ENCODE results near the gene PLA2G12B.

PLA2G12B gene

DNA sequence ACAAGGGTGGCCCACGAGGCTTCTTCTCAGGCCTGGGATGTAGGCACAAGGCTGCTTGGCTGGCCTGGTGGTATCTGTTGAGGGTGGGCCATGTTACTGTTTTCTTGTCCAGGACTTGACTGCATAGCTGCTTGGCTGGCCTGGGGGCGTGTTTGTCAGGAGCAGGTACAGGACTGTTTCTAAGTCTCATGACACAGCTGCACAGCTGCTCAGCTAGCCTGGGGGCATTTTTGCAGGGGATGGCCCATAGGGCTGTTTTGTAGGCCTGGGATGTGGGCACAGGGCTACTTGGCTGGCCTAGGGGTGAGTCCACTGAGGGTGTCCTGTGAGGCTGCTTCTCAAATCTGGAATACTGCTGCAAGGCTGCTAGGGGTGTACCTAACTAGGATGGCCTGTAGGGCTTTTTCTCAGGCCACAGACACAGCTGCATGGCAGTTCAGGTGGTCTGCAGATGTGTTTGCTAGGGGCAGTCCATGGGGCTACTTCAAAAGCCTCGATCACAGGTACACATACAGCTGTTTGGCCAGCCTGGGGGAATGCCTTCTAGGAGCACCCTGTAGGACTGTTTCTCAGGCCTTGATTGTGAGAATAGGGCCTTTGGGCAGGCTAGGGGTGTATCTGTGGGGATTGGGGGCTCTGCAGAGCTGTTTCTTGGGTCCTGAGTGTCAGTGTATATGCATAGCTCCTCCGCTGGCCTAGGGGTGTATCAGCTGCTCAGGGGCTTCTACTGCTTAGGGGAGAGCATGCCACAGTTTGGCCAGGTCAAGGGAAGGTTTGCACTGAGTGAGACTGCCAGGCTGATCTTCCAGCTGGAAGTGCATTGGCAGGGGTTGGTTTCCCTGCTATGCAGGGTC lies 26.6 kb upstream of the PLA2G12B start:
- DNase-seq (ENCODE audit: low read depth), result no peak
- H3K4me3 ChIP-seq (ENCODE audit: low read length), result no peak overlapping the region
- TF ChIP-seq, protein P1, sequence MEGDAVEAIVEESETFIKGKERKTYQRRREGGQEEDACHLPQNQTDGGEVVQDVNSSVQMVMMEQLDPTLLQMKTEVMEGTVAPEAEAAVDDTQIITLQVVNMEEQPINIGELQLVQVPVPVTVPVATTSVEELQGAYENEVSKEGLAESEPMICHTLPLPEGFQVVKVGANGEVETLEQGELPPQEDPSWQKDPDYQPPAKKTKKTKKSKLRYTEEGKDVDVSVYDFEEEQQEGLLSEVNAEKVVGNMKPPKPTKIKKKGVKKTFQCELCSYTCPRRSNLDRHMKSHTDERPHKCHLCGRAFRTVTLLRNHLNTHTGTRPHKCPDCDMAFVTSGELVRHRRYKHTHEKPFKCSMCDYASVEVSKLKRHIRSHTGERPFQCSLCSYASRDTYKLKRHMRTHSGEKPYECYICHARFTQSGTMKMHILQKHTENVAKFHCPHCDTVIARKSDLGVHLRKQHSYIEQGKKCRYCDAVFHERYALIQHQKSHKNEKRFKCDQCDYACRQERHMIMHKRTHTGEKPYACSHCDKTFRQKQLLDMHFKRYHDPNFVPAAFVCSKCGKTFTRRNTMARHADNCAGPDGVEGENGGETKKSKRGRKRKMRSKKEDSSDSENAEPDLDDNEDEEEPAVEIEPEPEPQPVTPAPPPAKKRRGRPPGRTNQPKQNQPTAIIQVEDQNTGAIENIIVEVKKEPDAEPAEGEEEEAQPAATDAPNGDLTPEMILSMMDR (conservative IDR thresholded peaks at IDR 0.05; ENCODE audit: low read length), result no peak

DNA sequence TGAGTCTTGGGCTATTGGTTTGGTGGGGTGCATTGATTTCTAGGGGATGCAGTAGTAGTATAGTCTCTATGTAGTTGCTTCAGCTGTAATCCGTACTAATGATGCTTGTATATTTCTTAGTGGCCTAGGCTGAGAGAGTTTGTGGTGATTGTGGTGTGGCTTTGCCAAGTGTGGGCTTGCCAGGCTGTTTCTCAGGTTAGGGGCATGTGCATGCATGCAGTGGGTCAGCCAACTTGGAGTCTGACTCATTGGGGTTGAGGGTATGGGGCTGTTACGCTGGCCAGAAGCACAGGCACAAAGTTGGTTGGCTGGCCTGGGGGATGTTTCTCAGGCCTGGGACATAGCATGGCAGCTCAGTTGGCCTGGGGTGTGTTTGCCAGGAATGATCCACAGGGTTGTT lies 25.7 kb upstream of the PLA2G12B start:
- DNase-seq (ENCODE audit: low read depth), result no peak
- TF ChIP-seq, protein P1 (conservative IDR thresholded peaks at IDR 0.05; ENCODE audit: low read length), result no peak
- no peak overlapping the region for H3K4me3 ChIP-seq (ENCODE audit: low read length)

DNA sequence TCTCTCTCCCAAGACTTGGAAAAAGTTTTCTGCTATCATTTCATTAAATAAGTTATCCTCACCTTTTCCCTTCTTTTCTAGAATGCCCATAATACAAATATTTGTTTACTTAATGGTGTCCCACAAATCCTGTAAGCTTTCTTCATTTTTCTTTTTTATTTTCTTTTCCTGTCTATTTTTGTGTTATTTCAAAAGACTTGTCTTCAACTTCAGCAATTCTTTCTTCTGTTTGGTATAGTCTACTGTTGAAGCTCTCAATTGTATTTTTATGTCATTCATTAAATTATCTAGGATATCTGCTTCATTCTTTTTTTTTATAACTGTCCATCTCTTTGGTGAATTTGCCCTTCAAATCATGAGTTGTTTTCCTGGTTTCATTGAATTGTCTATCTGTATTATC lies 25.1 kb upstream of the PLA2G12B start:
- TF ChIP-seq, protein P1 (conservative IDR thresholded peaks at IDR 0.05; ENCODE audit: low read length), result no peak
- no peak overlapping the region for H3K4me3 ChIP-seq (ENCODE audit: low read length)
- no peak for DNase-seq (ENCODE audit: low read depth)

- TF ChIP-seq, protein P1 (conservative IDR thresholded peaks at IDR 0.05; ENCODE audit: low read length), result no peak
- no peak for DNase-seq (ENCODE audit: low read depth)
- no peak overlapping the region for H3K4me3 ChIP-seq (ENCODE audit: low read length)
Measured at GRCh38 chr10:72976886-72977285, 22.3 kb upstream of the PLA2G12B start.

DNA sequence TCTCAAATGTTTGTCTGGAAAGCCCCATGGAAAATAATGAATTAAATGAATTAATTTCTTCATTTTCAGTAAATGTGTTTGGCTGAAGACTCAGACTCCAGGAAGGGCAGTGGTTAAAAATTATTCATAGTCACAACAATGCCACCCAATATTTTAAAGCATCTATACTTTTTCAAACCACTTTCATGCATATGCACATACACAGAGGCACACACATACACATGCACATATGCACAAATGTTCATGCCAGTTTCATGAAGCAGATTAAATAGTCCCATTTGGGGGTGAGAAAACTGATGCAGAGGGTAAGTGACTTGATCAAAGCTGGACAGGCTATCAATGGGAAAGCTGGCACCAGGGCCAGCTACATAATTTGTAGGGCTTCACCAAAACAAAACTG lies 1.4 kb upstream of the PLA2G12B start:
- DNase-seq (ENCODE audit: low read depth), result no peak
- TF ChIP-seq, protein P1 (conservative IDR thresholded peaks at IDR 0.05; ENCODE audit: low read length), result no peak

DNA sequence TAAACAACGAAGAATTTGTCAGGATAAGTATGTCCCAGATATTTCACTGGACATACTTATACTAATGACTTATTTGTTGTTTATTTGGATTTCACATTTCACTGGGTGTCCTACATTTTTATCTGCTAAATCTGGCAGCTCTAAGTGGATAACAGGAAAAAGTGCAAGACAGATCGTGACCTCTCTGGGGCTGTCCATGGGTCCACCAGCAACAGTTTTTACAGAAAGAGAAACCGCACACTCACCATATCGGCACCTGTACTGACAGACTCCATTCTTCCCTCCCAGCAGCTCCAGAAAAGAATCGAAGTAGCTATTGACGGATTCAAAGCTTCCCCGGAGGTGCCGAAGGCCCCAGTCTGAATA lies 393 bp downstream of the PLA2G12B start:
- no peak overlapping the region for H3K4me3 ChIP-seq (ENCODE audit: low read length)
- TF ChIP-seq, protein P1 (conservative IDR thresholded peaks at IDR 0.05; ENCODE audit: low read length), result no peak
- DNase-seq (ENCODE audit: low read depth), result no peak

More for the DNA sequence above, 1.4 kb upstream of the PLA2G12B start:
- H3K4me3 ChIP-seq (ENCODE audit: low read length), result no peak overlapping the region

GRCh38 chr10:72953687-72954086 lies 919 bp downstream of the PLA2G12B start:
- no peak for DNase-seq (ENCODE audit: low read depth)
- TF ChIP-seq, protein P1 (conservative IDR thresholded peaks at IDR 0.05; ENCODE audit: low read length), result no peak
- H3K4me3 ChIP-seq (ENCODE audit: low read length), result no peak overlapping the region

All from AG10803 (cell line).